Thymus (tissue), 11 donors: ENCODE measurements around the gene NRN1. TPM values are rescaled to one million over a fixed set of nuclear protein-coding genes. Genes with fewer than 3 reads are reported as not detected.
A peak's percentile ranks its signal among the peaks of the same experiment; 100 is the strongest.

Experiments
- DNase-seq, 9 donors: peaks; one replicate each; pipeline ENCODE4 v3.0.0-alpha.2; 2013; ENCODE audit warnings: low spot score in 9 of 9, low read depth in 6 of 9, missing footprints in 1 of 9
- H3K27ac ChIP-seq, 2 donors: one replicate each; pipeline ENCODE4 v1.5.1; 2013; ENCODE audit warnings: control low read depth in 1 of 2, low read depth in 1 of 2, low read length in 1 of 2, mild to moderate bottlenecking in 1 of 2, moderate library complexity in 1 of 2
- H3K27me3 ChIP-seq, 2 donors: one replicate each; pipeline ENCODE4 v1.5.1; 2013; ENCODE audit warnings: low read length in 1 of 2; ENCODE audit not compliant: control insufficient read depth in 2 of 2, insufficient read depth in 1 of 2
- H3K36me3 ChIP-seq, 2 donors: one replicate each; pipeline ENCODE4 v1.5.1; 2013; ENCODE audit warnings: low read length in 1 of 2, mild to moderate bottlenecking in 1 of 2, moderate library complexity in 1 of 2; ENCODE audit not compliant: control insufficient read depth in 2 of 2, insufficient read depth in 2 of 2
- H3K4me1 ChIP-seq, 2 donors: one replicate each; pipeline ENCODE4 v1.5.1; 2013; ENCODE audit warnings: low read length in 2 of 2; ENCODE audit not compliant: control insufficient read depth in 2 of 2, insufficient read depth in 2 of 2
- H3K4me3 ChIP-seq, 2 donors: one replicate each; pipeline ENCODE4 v1.5.1; 2013; ENCODE audit warnings: low read length in 2 of 2, control low read depth in 1 of 2, mild to moderate bottlenecking in 1 of 2
- H3K9me3 ChIP-seq, 2 donors: one replicate each; pipeline ENCODE4 v1.5.1; 2013; ENCODE audit warnings: low read length in 1 of 2, mild to moderate bottlenecking in 1 of 2; ENCODE audit not compliant: control insufficient read depth in 2 of 2, insufficient read depth in 1 of 2
- WGBS: extraction: QIAGEN DNeasy Blood & Tissue Kit; methylation state at CpG from one replicate; pipeline ENCODE4 v1.1.7; 2013; 5-methylcytosine and 5-hydroxymethylcytosine counted together
- polyA plus RNA-seq: library from polyadenylated mRNA; stranded (reverse); fragments of 200-250 nt; gene quantifications from one replicate; pipeline ENCODE4 v1.2.3, GENCODE V29; 2013
- total RNA-seq: library from RNA; stranded (reverse); fragments of 120-200 nt; gene quantifications from one replicate; pipeline ENCODE4 v1.2.4, GENCODE V29; 2013
- donor health status: healthy.

Gene NRN1
- total and polyA plus RNA-seq, 2 donors, result 4.2 to 7.4 TPM

- no peaks in the 10 kb centered on the region for H3K36me3 ChIP-seq
- H3K4me1 ChIP-seq, result peaks cover 18 to 64% of the 10 kb centered on the region in 2 donors
- 1% methylated on average over 64 of the region's 64 CpGs for WGBS
- peak in 2 of 9 donors; percentile 65 to 82 for DNase-seq
- peaks cover 6 to 50% of the 10 kb centered on the region in 2 donors for H3K9me3 ChIP-seq
- H3K4me3 ChIP-seq, result peak overlapping the region; percentile 22 to 42
- peaks cover 73 to 100% of the 10 kb centered on the region in 2 donors for H3K27me3 ChIP-seq
- no peak overlapping the region for H3K27ac ChIP-seq
Observed at GRCh38 chr6:6003621-6004366, 2.9 kb downstream of the NRN1 start.

GRCh38 chr6:6002848-6003620 lies 3.7 kb downstream of the NRN1 start:
- Histone ChIP-seq H3K4me3 (peak overlapping the region; percentile 22 to 42), H3K27me3 (peaks cover 80 to 100% of the 10 kb centered on the region in 2 donors), H3K4me1 (peaks cover 15 to 61% of the 10 kb centered on the region in 2 donors), H3K9me3 (peaks cover 6 to 50% of the 10 kb centered on the region in 2 donors), H3K36me3 (no peaks in the 10 kb centered on the region), H3K27ac (no peak overlapping the region)
- WGBS, result 7% methylated on average over 48 of the region's 48 CpGs
- peak in 1 of 9 donors; percentile 33 for DNase-seq

DNA sequence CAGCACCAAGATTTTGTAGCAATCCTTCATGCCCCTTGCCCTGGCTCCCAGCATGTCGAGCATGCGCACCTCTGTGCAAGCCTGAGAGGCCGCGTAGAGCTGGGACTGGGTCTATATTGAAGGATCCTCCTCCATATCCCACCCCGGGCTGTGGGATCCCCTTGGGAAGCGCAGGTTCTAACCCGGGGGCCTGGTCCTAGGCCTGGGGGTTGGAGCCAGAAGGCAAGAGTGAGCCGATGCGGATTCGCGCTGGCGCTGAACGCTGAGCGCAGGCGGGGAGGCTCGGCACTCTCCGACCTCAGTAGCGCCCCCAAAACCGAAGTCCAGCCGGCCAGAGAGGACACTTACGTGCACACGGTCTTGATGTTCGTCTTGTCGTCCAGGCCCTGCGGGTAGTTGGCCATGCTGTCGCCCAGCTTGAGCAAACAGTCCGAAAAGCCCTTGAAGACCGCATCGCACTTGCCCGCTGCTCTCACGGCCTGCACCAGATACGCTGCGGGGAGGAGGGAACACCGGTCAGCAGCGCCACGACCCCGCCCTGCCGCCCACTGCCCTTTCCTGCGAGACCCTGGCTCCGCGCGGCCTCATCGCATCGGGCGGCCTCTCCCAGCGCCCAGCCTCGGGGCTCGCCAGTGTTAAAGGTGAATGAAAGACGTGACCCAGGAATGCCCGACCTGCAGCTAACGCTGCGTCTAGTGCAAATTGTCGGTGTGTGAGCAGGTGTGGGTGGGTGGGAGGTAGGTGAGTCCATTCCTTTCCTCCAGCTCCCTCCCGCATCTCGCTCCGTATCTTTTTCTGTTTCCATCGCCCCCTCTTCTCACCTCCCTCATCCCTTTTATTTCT lies 4.5 kb downstream of the NRN1 start:
- Histone ChIP-seq H3K9me3 (peaks cover 6 to 43% of the 10 kb centered on the region in 2 donors), H3K27me3 (peaks cover 85 to 100% of the 10 kb centered on the region in 2 donors), H3K36me3 (no peaks in the 10 kb centered on the region), H3K27ac (no peak overlapping the region), H3K4me1 (peaks cover 15 to 60% of the 10 kb centered on the region in 2 donors), H3K4me3 (no peak overlapping the region)
- 5% methylated on average over 57 of the region's 57 CpGs for WGBS
- peak in 1 of 9 donors; percentile 46 for DNase-seq

GRCh38 chr6:6001443-6001842 lies 5.3 kb downstream of the NRN1 start:
- DNase-seq, result no peak
- Histone ChIP-seq H3K4me1 (peaks cover 13 to 59% of the 10 kb centered on the region in 2 donors), H3K36me3 (no peaks in the 10 kb centered on the region), H3K27me3 (peaks cover 84 to 100% of the 10 kb centered on the region in 2 donors), H3K27ac (no peak overlapping the region), H3K9me3 (peaks cover 6 to 36% of the 10 kb centered on the region in 2 donors), H3K4me3 (no peak overlapping the region)
- WGBS, result 28% methylated on average over 10 of the region's 10 CpGs

- Histone ChIP-seq H3K4me3 (no peak overlapping the region), H3K4me1 (peaks cover 11 to 69% of the 10 kb centered on the region in 2 donors), H3K27ac (no peak overlapping the region), H3K9me3 (peaks cover 6 to 31% of the 10 kb centered on the region in 2 donors), H3K36me3 (no peaks in the 10 kb centered on the region), H3K27me3 (peaks cover 80 to 100% of the 10 kb centered on the region in 2 donors)
- peak in 1 of 9 donors; percentile 12 for DNase-seq
- WGBS, result 13% methylated on average over 34 of the region's 34 CpGs
Observed at GRCh38 chr6:5999688-6000608, 6.8 kb downstream of the NRN1 start.

DNA sequence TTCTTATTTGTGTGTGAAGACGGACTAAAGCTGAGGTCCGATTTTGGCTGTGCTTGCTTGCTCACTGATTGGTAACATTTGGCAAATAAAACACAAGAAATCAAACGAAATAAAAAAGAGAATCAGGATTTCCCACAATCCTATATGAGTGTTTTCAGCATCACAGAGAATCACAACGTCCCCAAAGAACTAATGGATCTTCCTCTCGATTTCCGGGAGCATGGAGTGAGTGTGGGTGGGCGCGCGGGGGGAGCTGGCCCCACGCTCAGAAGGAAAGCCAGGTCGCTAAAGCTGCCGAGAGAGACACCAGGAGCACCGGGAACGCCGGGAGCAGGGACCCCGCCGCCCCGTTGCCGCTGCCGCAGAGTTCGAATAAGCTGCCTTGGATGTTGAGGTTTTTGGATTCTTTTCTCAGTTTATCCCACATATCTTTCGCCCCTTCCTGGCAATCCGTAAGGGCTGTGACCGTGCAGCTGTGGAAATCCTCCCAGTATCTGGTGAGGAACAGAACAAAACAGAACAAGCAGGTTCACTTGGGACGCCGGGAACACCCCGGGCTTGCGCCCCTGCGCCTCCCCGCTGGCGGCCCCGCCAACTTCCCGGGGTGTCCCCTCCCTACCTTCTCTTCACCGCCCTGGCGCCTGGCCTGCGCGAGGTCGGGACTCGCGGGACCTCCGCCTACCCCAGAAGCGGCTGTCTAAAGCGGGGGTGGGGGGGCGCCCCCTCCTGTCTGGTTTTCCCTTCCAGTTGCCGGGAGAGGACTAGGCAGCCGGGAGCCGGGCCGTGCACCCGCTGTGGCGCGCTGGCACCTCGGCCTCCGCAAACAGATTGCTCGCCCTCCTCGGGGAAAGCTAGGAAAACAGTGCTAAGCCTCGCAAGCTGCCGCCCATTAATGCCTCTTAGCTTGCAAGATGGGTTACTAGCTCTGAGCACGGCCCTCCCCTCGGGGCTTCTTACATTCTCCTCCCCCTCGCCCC lies 7.7 kb downstream of the NRN1 start:
- Histone ChIP-seq H3K36me3 (no peaks in the 10 kb centered on the region), H3K4me1 (peaks cover 11 to 71% of the 10 kb centered on the region in 2 donors), H3K9me3 (peaks cover 4 to 31% of the 10 kb centered on the region in 2 donors), H3K4me3 (no peak overlapping the region), H3K27me3 (peaks cover 82 to 100% of the 10 kb centered on the region in 2 donors), H3K27ac (no peak overlapping the region)
- WGBS, result 5% methylated on average over 60 of the region's 60 CpGs
- DNase-seq, result peak in 1 of 9 donors; percentile 35

DNA sequence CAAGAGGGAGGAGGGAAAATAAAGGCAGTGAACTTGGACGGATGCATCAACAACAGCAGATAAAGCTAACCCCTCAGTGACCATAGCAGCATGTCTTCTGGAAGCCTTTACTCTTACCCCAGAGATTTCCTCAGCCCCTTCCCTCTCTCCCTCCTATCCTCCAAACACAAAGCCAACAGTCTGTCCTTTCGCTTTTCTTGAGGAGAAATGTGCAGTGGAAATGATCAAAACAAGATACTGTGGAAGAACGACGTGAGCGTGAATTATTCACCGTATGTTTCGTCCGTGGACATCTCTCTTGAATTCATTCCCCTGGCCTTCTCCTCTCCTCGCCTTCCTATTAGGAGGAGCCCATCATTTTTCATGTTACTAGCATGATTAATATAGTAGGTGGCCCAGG lies 8.5 kb downstream of the NRN1 start:
- Histone ChIP-seq H3K4me3 (no peak overlapping the region), H3K27ac (no peak overlapping the region), H3K27me3 (peaks cover 82 to 100% of the 10 kb centered on the region in 2 donors), H3K9me3 (peaks cover 4 to 25% of the 10 kb centered on the region in 2 donors), H3K4me1 (peaks cover 11 to 64% of the 10 kb centered on the region in 2 donors), H3K36me3 (no peaks in the 10 kb centered on the region)
- DNase-seq, result peak in 1 of 9 donors; percentile 43
- 28% methylated on average over 9 of the region's 9 CpGs for WGBS
